Endothelial cell of umbilical vein (primary cell): ENCODE results near the gene ADGRD2. TPM values are rescaled to one million over a fixed set of nuclear protein-coding genes. Genes with fewer than 3 reads are reported as not detected.

Source experiments
- BruUV-seq: library from RNA; stranded (reverse); fragments of 400-500 nt; replicated peaks from 2 replicates; lab custom pipeline; 2021; lab: Mats Ljungman, UMichigan
- CTCF ChIA-PET: fragments of 300-600, 350-600 bp; sonication (Branson Sonifier 250); formaldehyde crosslinking; loops from one replicate; lab custom pipeline; 2021; ENCODE audit warnings: antibody characterized with exemption, inconsistent platforms; lab: Charles Lee
- POLR2A ChIA-PET: fragments of 300-600, 350-600 bp; sonication (Branson Sonifier 250); formaldehyde crosslinking; loops from one replicate; lab custom pipeline; 2021; ENCODE audit warnings: antibody characterized with exemption, inconsistent platforms; lab: Charles Lee
- DNase-seq: peaks from one replicate; pipeline ENCODE4 v3.0.0-alpha.2; 2011; ENCODE audit warnings: low read depth, low spot score
- FAIRE-seq: peaks from 2 replicates; lab custom pipeline; 2011; peaks lifted over from hg19 to GRCh38; lab: Jason Lieb, UNC
- H2AFZ ChIP-seq: 2 replicates; pipeline ENCODE4 v1.6.0; 2012; ENCODE audit warnings: low read depth, low read length, control low read depth, inconsistent platforms
- H3K27ac ChIP-seq: 2 replicates; pipeline ENCODE4 v1.5.1; 2011; ENCODE audit warnings: low read depth, mild to moderate bottlenecking, control low read depth, low read length, moderate library complexity; ENCODE audit not compliant: insufficient read depth
- H3K27me3 ChIP-seq, 2 experiments: 2 replicates each; pipeline versions ENCODE4 v1.6.0 to v1.6.1; 2011; ENCODE audit warnings: low read length in 2 of 2, mixed read lengths in 1 of 2; ENCODE audit not compliant: control insufficient read depth in 2 of 2, insufficient read depth in 2 of 2
- H3K36me3 ChIP-seq, 2 experiments: 2 replicates in 1 of 2; 3 replicates in 1 of 2; pipeline ENCODE4 v1.5.1; 2011; ENCODE audit warnings: low read length in 2 of 2, mild to moderate bottlenecking in 1 of 2, moderate library complexity in 1 of 2; ENCODE audit not compliant: control insufficient read depth in 2 of 2, insufficient read depth in 2 of 2; ENCODE audit errors: extremely low read depth in 1 of 2
- H3K4me1 ChIP-seq: 3 replicates; pipeline ENCODE4 v1.5.1; 2011; ENCODE audit warnings: mild to moderate bottlenecking, low read length; ENCODE audit not compliant: control insufficient read depth, insufficient read depth; ENCODE audit errors: extremely low read depth
- H3K4me2 ChIP-seq: 2 replicates; pipeline ENCODE4 v1.6.1; 2011; ENCODE audit warnings: low read length, control low read depth, mixed read lengths; ENCODE audit not compliant: insufficient read depth
- H3K4me3 ChIP-seq, 3 experiments: fragments of 200-600 bp in 1 of 3; sonication (generic), shearing (Covaris generic) in 1 of 3; replicated peaks in 1 of 3; 2 replicates each; pipeline ENCODE4 v1.5.1; 2011 to 2016; ENCODE audit warnings: control low read depth in 3 of 3, low read length in 3 of 3, mild to moderate bottlenecking in 2 of 3, inconsistent platforms in 1 of 3, low read depth in 1 of 3, moderate library complexity in 1 of 3; ENCODE audit not compliant: insufficient read depth in 1 of 3
- H3K79me2 ChIP-seq: 2 replicates; pipeline ENCODE4 v1.6.0; 2012; ENCODE audit warnings: low read length, inconsistent platforms; ENCODE audit not compliant: control insufficient read depth, insufficient read depth
- H3K9ac ChIP-seq: replicated peaks from 2 replicates; pipeline ENCODE3; 2011; ENCODE audit warnings: low read length, control low read depth; ENCODE audit not compliant: insufficient read depth; ENCODE audit errors: extremely low read depth
- H3K9me1 ChIP-seq: replicated peaks from 3 replicates; pipeline ENCODE4 v1.6.0; 2011; ENCODE audit warnings: mild to moderate bottlenecking, low read length; ENCODE audit not compliant: control insufficient read depth, insufficient read depth; ENCODE audit errors: extremely low read depth
- H3K9me3 ChIP-seq: replicated peaks from 2 replicates; pipeline ENCODE4 v1.5.1; 2012; ENCODE audit warnings: low read length, inconsistent platforms; ENCODE audit not compliant: control insufficient read depth, insufficient read depth
- H4K20me1 ChIP-seq: replicated peaks from 2 replicates; pipeline ENCODE3; 2011; ENCODE audit warnings: mild to moderate bottlenecking, low read length; ENCODE audit not compliant: control insufficient read depth, insufficient read depth; ENCODE audit errors: extremely low read depth
- CTCF ChIP-seq, 2 donors: IDR thresholded peaks; 1 replicate in 1 of 2; 2 replicates in 1 of 2; pipeline ENCODE4 v1.5.1; 2011; ENCODE audit warnings: low read length in 2 of 2, mild to moderate bottlenecking in 2 of 2, moderate library complexity in 2 of 2, control low read depth in 1 of 2, inconsistent platforms in 1 of 2, low read depth in 1 of 2; ENCODE audit not compliant: insufficient read depth in 1 of 2; ENCODE audit errors: extremely low read depth in 1 of 2
- EZH2 ChIP-seq: IDR thresholded peaks from 2 replicates; pipeline ENCODE4 v1.6.1; 2012; ENCODE audit warnings: borderline replicate concordance, low read depth, mild to moderate bottlenecking, moderate library complexity, low read length, inconsistent platforms; ENCODE audit not compliant: severe bottlenecking
- FOS ChIP-seq: IDR thresholded peaks from 2 replicates; pipeline ENCODE4 v1.6.1; 2011; ENCODE audit warnings: mild to moderate bottlenecking, low read length, moderate library complexity, borderline replicate concordance; ENCODE audit not compliant: insufficient read depth
- GATA2 ChIP-seq: IDR thresholded peaks from 2 replicates; pipeline ENCODE4 v1.7.0; 2011; ENCODE audit warnings: low read depth, mild to moderate bottlenecking, moderate library complexity, mixed read lengths, low read length; ENCODE audit not compliant: insufficient read length, insufficient read depth
- JUN ChIP-seq: IDR thresholded peaks from 2 replicates; pipeline ENCODE4 v1.6.1; 2011; ENCODE audit warnings: borderline replicate concordance, low read depth; ENCODE audit not compliant: insufficient read length, insufficient read depth
- MAX ChIP-seq: IDR thresholded peaks from 2 replicates; pipeline ENCODE4 v1.6.1; 2011; ENCODE audit not compliant: insufficient read depth, insufficient read length
- MYC ChIP-seq: IDR thresholded peaks from one replicate; pipeline ENCODE4 v1.6.1; 2011; ENCODE audit warnings: mild to moderate bottlenecking, low read depth, low read length
- POLR2A ChIP-seq: IDR thresholded peaks from 2 replicates; pipeline ENCODE4 v1.6.1; 2012; ENCODE audit warnings: low read depth, mild to moderate bottlenecking, control low read depth, low read length
- POLR2AphosphoS5 ChIP-seq: IDR thresholded peaks from 2 replicates; pipeline ENCODE4 v1.6.1; 2012; ENCODE audit warnings: low read depth, mild to moderate bottlenecking, control low read depth, low read length, moderate library complexity; ENCODE audit not compliant: insufficient read depth
- dilution Hi-C: fragments of 300-500 bp; cut with MboI; formaldehyde crosslinking; loops from one replicate; pipeline ENCODE4 v1.15.0; 2019; ENCODE audit warnings: low sequenced_read_pairs; ENCODE audit not compliant: extremely low pct_ligation_motif_present
- intact Hi-C: fragments of 100-400 bp; cut with micrococcal nuclease; formaldehyde crosslinking; loops from one replicate; pipeline ENCODE4 v1.10.0; 2022
- polyA plus RNA-seq, 4 experiments: library from polyadenylated mRNA; depleted of rRNA in 3 of 4; stranded (reverse) in 3 of 4; unstranded in 1 of 4; fragments of >200 nt; gene quantifications; 2 replicates each; pipeline versions ENCODE4 v1.2.1 to v1.2.3, GENCODE V29; 2011 to 2012; ENCODE audit warnings: missing spikeins in 1 of 4
- total RNA-seq: library from RNA; stranded (reverse); gene quantifications from 2 replicates; pipeline ENCODE4 v1.2.3, GENCODE V29; 2021

The ADGRD2 gene
- total and polyA plus RNA-seq, 2 donors (not counting 3 experiments of a cell fraction or from before 2014, with no cell fraction given), result not detected

GRCh38 chr9:124506433-124506832 is 56.2 kb downstream of the ADGRD2 start:
- no peak overlapping the region for H3K4me2 ChIP-seq
- no peak for TF ChIP-seq POLR2A
- no peak for TF ChIP-seq FOS
- TF ChIP-seq EZH2, result no peak
- TF ChIP-seq MYC, result no peak
- TF ChIP-seq MAX, result no peak
- no peak for TF ChIP-seq JUN
- TF ChIP-seq CTCF (IDR thresholded peaks at IDR 0.05; ENCODE audit: extremely low read depth in 1 of 2, insufficient read depth in 1 of 2, low read depth in 1 of 2, low read length in 2 of 2), result no peak
- TF ChIP-seq POLR2AphosphoS5, result no peak
- no peak for TF ChIP-seq GATA2
- H3K27me3 ChIP-seq, result peaks cover 34 to 46% of the 10 kb centered on the region in 2 experiments
- no peaks in the 10 kb centered on the region for H4K20me1 ChIP-seq
- H3K4me3 ChIP-seq, result no peak overlapping the region
- no TSS peak for BruUV-seq
- H2AFZ ChIP-seq, result no peak overlapping the region
- DNase-seq, result no peak
- intact Hi-C loops, result no loop called here
- H3K9ac ChIP-seq, result no peak overlapping the region
- no peak for FAIRE-seq
- H3K9me1 ChIP-seq, result no peaks in the 10 kb centered on the region
- no peaks in the 10 kb centered on the region for H3K9me3 ChIP-seq
- no peaks in the 10 kb centered on the region for H3K4me1 ChIP-seq
- CTCF ChIA-PET, result interaction anchor here (1.0 to 1.3 kb wide), 2 partner anchors 17 to 30 kb away, joined by 3 to 4 read pairs; no protein-coding TSS in a partner anchor
- no peak overlapping the region for H3K27ac ChIP-seq
- H3K79me2 ChIP-seq, result no peaks in the 10 kb centered on the region
- dilution Hi-C loops, result no loop called here
- POLR2A ChIA-PET, result no interaction called here
- H3K36me3 ChIP-seq, result no peaks in the 10 kb centered on the region
